Endodermal cell (in vitro differentiated cells): ENCODE data around the gene SLC30A5. TPM values are rescaled to one million over a fixed set of nuclear protein-coding genes. Genes with fewer than 3 reads are reported as not detected.

Experiments
- DNase-seq: peaks from one replicate; pipeline ENCODE4 v3.0.0-alpha.2; 2017
- H3K27ac ChIP-seq: 2 replicates; pipeline ENCODE4 v1.5.1; 2013; ENCODE audit warnings: mild to moderate bottlenecking, low read depth, low read length, moderate library complexity
- H3K27me3 ChIP-seq: 2 replicates; pipeline ENCODE4 v1.6.1; 2013; ENCODE audit warnings: mild to moderate bottlenecking, low read length, moderate library complexity; ENCODE audit not compliant: insufficient read depth, control insufficient read depth, poor library complexity, severe bottlenecking
- H3K36me3 ChIP-seq: 2 replicates; pipeline ENCODE4 v1.7.0; 2013; ENCODE audit warnings: mild to moderate bottlenecking, low read length, moderate library complexity; ENCODE audit not compliant: control insufficient read depth, insufficient read depth
- H3K4me1 ChIP-seq: one replicate; pipeline ENCODE4 v1.7.0; 2013; ENCODE audit warnings: low read length; ENCODE audit not compliant: control insufficient read depth, insufficient read depth
- H3K4me3 ChIP-seq: 2 replicates; pipeline ENCODE4 v1.5.1; 2013; ENCODE audit warnings: mild to moderate bottlenecking, low read length, moderate library complexity
- H3K9ac ChIP-seq: 2 replicates; pipeline ENCODE4 v1.6.1; 2013; ENCODE audit warnings: mild to moderate bottlenecking, low read length, moderate library complexity; ENCODE audit not compliant: poor library complexity, severe bottlenecking; ENCODE audit errors: extremely low read depth
- H3K9me3 ChIP-seq: 2 replicates; pipeline ENCODE4 v1.6.1; 2013; ENCODE audit warnings: mild to moderate bottlenecking, low read length, moderate library complexity; ENCODE audit not compliant: control insufficient read depth
- H3K27ac Mint-ChIP-seq: 2 replicates; pipeline ENCODE4 v1.8.0; 2020; ENCODE audit warnings: mixed read lengths
- H3K27me3 Mint-ChIP-seq: 2 replicates; pipeline ENCODE4 v1.8.0; 2021; ENCODE audit warnings: mild to moderate bottlenecking, mixed read lengths; ENCODE audit not compliant: insufficient read depth
- H3K36me3 Mint-ChIP-seq: 2 replicates; pipeline ENCODE4 v1.8.0; 2020; ENCODE audit warnings: low read depth, mixed read lengths
- H3K4me1 Mint-ChIP-seq: 2 replicates; pipeline ENCODE4 v1.8.0; 2020; ENCODE audit warnings: mixed read lengths
- H3K4me3 Mint-ChIP-seq: 2 replicates; pipeline ENCODE4 v1.8.0; 2020; ENCODE audit warnings: mild to moderate bottlenecking, moderate library complexity, mixed read lengths
- H3K9me3 Mint-ChIP-seq: 2 replicates; pipeline ENCODE4 v1.8.0; 2020; ENCODE audit warnings: mild to moderate bottlenecking, mixed read lengths
- CTCF ChIP-seq: fragments of 200-600 bp; sonication (generic); conservative IDR thresholded peaks from 2 replicates; pipeline ENCODE4 v1.5.0; 2021; ENCODE audit warnings: antibody characterized with exemption, mild to moderate bottlenecking
- WGBS, 2 experiments: methylation state at CpG; one replicate each; pipeline versions ENCODE4 v1.1.5 to v1.1.7; 2013; ENCODE audit warnings: missing lambda C conversion rate in 2 of 2, mixed read lengths in 1 of 2; ENCODE audit not compliant: insufficient coverage in 1 of 2, insufficient read length in 1 of 2; 5-methylcytosine and 5-hydroxymethylcytosine counted together
- total RNA-seq, 2 donors: library from RNA; stranded (reverse); fragmentation: NEBNext Ultra II Directional in 1 of 2; extraction: Animal tissue kit (Norgen Biotek cat#: 25700) in 1 of 2; gene quantifications; 2 replicates in 1 of 2; 3 replicates in 1 of 2; pipeline ENCODE4 v1.2.1, GENCODE V29; 2021

The SLC30A5 gene
- total RNA-seq, 2 donors from 2014 or later, result 49.6 to 64.7 TPM

GRCh38 chr5:69083412-69083811 lies 10.4 kb upstream of the SLC30A5 start:
- peak; percentile 60 for TF ChIP-seq CTCF
- no peak overlapping the region for H3K4me3 Mint-ChIP-seq

GRCh38 chr5:69084195-69084594 lies 9.6 kb upstream of the SLC30A5 start:
- no peak overlapping the region for H3K4me3 Mint-ChIP-seq
- no peak for TF ChIP-seq CTCF
- 90 to 92% methylated on average over 3 of the region's 3 CpGs for WGBS, 2 experiments
- no peaks in the 10 kb centered on the region for H3K27me3 Mint-ChIP-seq
- H3K9me3 Mint-ChIP-seq, result no peaks in the 10 kb centered on the region
- H3K4me1 ChIP-seq, result no peaks in the 10 kb centered on the region
- H3K27ac ChIP-seq, result no peak overlapping the region
- no peaks in the 10 kb centered on the region for H3K9me3 ChIP-seq
- H3K4me3 ChIP-seq, result no peak overlapping the region
- H3K27ac Mint-ChIP-seq, result no peak overlapping the region
- no peaks in the 10 kb centered on the region for H3K27me3 ChIP-seq
- DNase-seq, result no peak
- H3K4me1 Mint-ChIP-seq, result peaks cover 2% of the 10 kb centered on the region
- H3K9ac ChIP-seq, result no peak overlapping the region
- no peaks in the 10 kb centered on the region for H3K36me3 ChIP-seq
- no peaks in the 10 kb centered on the region for H3K36me3 Mint-ChIP-seq

More at GRCh38 chr5:69083412-69083811, 10.4 kb upstream of the SLC30A5 start:
- Histone ChIP-seq H3K27ac (no peak overlapping the region), H3K4me3 (no peak overlapping the region), H3K36me3 (no peaks in the 10 kb centered on the region), H3K9me3 (no peaks in the 10 kb centered on the region), H3K4me1 (no peaks in the 10 kb centered on the region), H3K27me3 (no peaks in the 10 kb centered on the region), H3K9ac (no peak overlapping the region)
- Mint-ChIP-seq H3K4me1 (peaks cover 2% of the 10 kb centered on the region), H3K27ac (no peak overlapping the region), H3K27me3 (no peaks in the 10 kb centered on the region), H3K9me3 (no peaks in the 10 kb centered on the region), H3K36me3 (no peaks in the 10 kb centered on the region)
- peak; percentile 72 for DNase-seq

GRCh38 chr5:69084903-69085302 lies 8.9 kb upstream of the SLC30A5 start:
- no peak overlapping the region for H3K9ac ChIP-seq
- no peaks in the 10 kb centered on the region for H3K4me1 ChIP-seq
- no peak overlapping the region for H3K27ac ChIP-seq
- DNase-seq, result no peak
- WGBS, 2 experiments, result 89 to 94% methylated on average over 2 of the region's 2 CpGs
- no peak overlapping the region for H3K4me3 Mint-ChIP-seq
- no peaks in the 10 kb centered on the region for H3K9me3 ChIP-seq
- TF ChIP-seq CTCF, result no peak
- H3K9me3 Mint-ChIP-seq, result no peaks in the 10 kb centered on the region
- H3K27ac Mint-ChIP-seq, result no peak overlapping the region
- no peaks in the 10 kb centered on the region for H3K36me3 Mint-ChIP-seq
- peaks cover 2% of the 10 kb centered on the region for H3K4me1 Mint-ChIP-seq
- H3K36me3 ChIP-seq, result no peaks in the 10 kb centered on the region
- H3K27me3 ChIP-seq, result no peaks in the 10 kb centered on the region
- no peaks in the 10 kb centered on the region for H3K27me3 Mint-ChIP-seq
- no peak overlapping the region for H3K4me3 ChIP-seq
